Ascending aorta (tissue), 2 donors: ENCODE results near the gene GPR39. TPM values are rescaled to one million over a fixed set of nuclear protein-coding genes. Genes with fewer than 3 reads are reported as not detected.

Experiments used
- DNase-seq, 2 donors: peaks; one replicate each; pipeline ENCODE4 v3.0.0-alpha.2; 2019; ENCODE audit warnings: low spot score in 2 of 2
- H3K27ac ChIP-seq, 2 donors: fragments of 200-600 bp; sonication (generic); one replicate each; pipeline ENCODE4 v1.5.1; 2016 to 2017; ENCODE audit warnings: mild to moderate bottlenecking in 1 of 2
- H3K27me3 ChIP-seq: fragments of 200-600 bp; sonication (generic); one replicate; pipeline ENCODE4 v1.5.1; 2017
- H3K36me3 ChIP-seq, 2 donors: fragments of 200-600 bp; sonication (generic); one replicate each; pipeline ENCODE4 v1.5.1; 2016
- H3K4me1 ChIP-seq, 2 donors: fragments of 200-600 bp; sonication (generic); one replicate each; pipeline ENCODE4 v1.5.1; 2016 to 2017; ENCODE audit warnings: mild to moderate bottlenecking in 1 of 2
- H3K4me3 ChIP-seq, 2 donors: fragments of 200-600 bp; sonication (generic); one replicate each; pipeline ENCODE4 v1.5.1; 2016 to 2017; ENCODE audit warnings: mild to moderate bottlenecking in 1 of 2
- H3K9me3 ChIP-seq, 2 donors: fragments of 200-600 bp; sonication (generic); one replicate each; pipeline ENCODE4 v1.5.1; 2016
- intact Hi-C: fragments of 100-400 bp; cut with DNase I; formaldehyde crosslinking; loops from one replicate; pipeline ENCODE4 v1.15.1; 2023
- total RNA-seq: library from RNA; depleted of rRNA; stranded (reverse); fragments of >200 nt; gene quantifications from one replicate; pipeline ENCODE4 v1.1.0, GENCODE V29; 2016
- TF ChIP-seq, protein P1 (sequence below), 3 experiments: fragments of 200-600 bp in 2 of 3; fragments of 450-650 bp in 1 of 3; sonication (generic) in 2 of 3; IDR thresholded peaks; one replicate each; pipeline ENCODE4 v1.5.1; 2016 to 2019; ENCODE audit warnings: antibody characterized with exemption in 3 of 3, mild to moderate bottlenecking in 1 of 3, moderate library complexity in 1 of 3

The GPR39 gene
- total RNA-seq, 1 donor from 2014 or later: 0.64 TPM

GRCh38 chr2:132611719-132612118 is 195.1 kb downstream of the GPR39 start:
- no peak for DNase-seq
- H3K4me3 ChIP-seq: no peak overlapping the region
- TF ChIP-seq, protein P1, sequence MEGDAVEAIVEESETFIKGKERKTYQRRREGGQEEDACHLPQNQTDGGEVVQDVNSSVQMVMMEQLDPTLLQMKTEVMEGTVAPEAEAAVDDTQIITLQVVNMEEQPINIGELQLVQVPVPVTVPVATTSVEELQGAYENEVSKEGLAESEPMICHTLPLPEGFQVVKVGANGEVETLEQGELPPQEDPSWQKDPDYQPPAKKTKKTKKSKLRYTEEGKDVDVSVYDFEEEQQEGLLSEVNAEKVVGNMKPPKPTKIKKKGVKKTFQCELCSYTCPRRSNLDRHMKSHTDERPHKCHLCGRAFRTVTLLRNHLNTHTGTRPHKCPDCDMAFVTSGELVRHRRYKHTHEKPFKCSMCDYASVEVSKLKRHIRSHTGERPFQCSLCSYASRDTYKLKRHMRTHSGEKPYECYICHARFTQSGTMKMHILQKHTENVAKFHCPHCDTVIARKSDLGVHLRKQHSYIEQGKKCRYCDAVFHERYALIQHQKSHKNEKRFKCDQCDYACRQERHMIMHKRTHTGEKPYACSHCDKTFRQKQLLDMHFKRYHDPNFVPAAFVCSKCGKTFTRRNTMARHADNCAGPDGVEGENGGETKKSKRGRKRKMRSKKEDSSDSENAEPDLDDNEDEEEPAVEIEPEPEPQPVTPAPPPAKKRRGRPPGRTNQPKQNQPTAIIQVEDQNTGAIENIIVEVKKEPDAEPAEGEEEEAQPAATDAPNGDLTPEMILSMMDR (IDR thresholded peaks at IDR 0.05): no peak
- H3K9me3 ChIP-seq: no peaks in the 10 kb centered on the region
- H3K4me1 ChIP-seq: no peaks in the 10 kb centered on the region
- no peaks in the 10 kb centered on the region for H3K36me3 ChIP-seq
- intact Hi-C loops: no loop called here
- no peaks in the 10 kb centered on the region for H3K27me3 ChIP-seq
- no peak overlapping the region for H3K27ac ChIP-seq

- intact Hi-C loops: no loop called here
- H3K4me1 ChIP-seq: no peaks in the 10 kb centered on the region
- TF ChIP-seq, protein P1 (IDR thresholded peaks at IDR 0.05): no peak
- no peaks in the 10 kb centered on the region for H3K9me3 ChIP-seq
- H3K4me3 ChIP-seq: no peak overlapping the region
- H3K27me3 ChIP-seq: no peaks in the 10 kb centered on the region
- H3K36me3 ChIP-seq: no peaks in the 10 kb centered on the region
- H3K27ac ChIP-seq: no peak overlapping the region
- DNase-seq: no peak
These were observed 198.9 kb downstream of the GPR39 start for GRCh38 chr2:132615329-132616085.

DNA sequence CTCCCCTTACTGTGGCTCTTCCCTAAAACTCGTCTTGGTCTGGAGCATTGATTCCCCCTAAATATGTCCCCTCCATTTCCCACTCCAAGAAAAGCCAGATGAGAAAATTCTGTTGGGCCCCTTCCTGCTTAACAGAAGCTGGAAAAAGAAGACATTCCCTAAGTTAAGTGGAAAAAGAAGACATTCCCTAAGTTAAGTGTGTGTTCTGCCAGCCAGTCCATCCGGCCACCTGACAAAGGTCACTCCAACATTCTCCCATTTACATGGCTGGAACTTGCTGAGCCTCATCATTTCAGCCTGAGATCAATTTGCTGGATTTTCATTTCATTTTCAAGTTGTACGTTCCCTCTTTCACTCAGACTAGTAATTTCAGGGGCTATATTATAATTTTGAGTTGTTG is 201.4 kb downstream of the GPR39 start:
- no peak for DNase-seq
- Histone ChIP-seq H3K27ac (no peak overlapping the region), H3K27me3 (no peaks in the 10 kb centered on the region), H3K36me3 (no peaks in the 10 kb centered on the region), H3K4me3 (no peak overlapping the region), H3K4me1 (no peaks in the 10 kb centered on the region), H3K9me3 (no peaks in the 10 kb centered on the region)
- TF ChIP-seq, protein P1 (IDR thresholded peaks at IDR 0.05): no peak
- intact Hi-C loops: no loop called here

DNA sequence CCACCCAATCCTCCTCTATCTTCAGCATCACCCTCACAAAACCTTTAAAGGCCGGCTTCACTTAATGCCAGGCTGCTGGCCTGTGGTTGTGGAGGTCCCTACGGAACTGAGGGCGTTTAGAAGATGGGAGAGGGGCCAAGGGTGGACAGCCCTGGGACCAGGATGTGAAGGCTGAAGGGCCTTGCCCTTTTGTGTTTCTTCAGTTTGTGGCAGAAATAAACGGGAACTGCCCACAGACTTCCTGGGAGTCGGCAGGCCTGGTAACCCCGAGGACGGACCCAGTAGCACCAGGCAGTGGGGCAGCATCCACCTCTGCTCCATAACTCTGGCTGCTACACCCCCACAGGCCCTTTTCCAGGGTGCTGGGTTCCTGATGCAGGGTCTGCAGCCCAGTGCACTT is 202.1 kb downstream of the GPR39 start:
- Histone ChIP-seq H3K27me3 (no peaks in the 10 kb centered on the region), H3K9me3 (no peaks in the 10 kb centered on the region), H3K4me1 (no peaks in the 10 kb centered on the region), H3K27ac (no peak overlapping the region), H3K4me3 (no peak overlapping the region), H3K36me3 (no peaks in the 10 kb centered on the region)
- TF ChIP-seq, protein P1 (IDR thresholded peaks at IDR 0.05): no peak
- DNase-seq: no peak
- intact Hi-C loops: no loop called here

DNA sequence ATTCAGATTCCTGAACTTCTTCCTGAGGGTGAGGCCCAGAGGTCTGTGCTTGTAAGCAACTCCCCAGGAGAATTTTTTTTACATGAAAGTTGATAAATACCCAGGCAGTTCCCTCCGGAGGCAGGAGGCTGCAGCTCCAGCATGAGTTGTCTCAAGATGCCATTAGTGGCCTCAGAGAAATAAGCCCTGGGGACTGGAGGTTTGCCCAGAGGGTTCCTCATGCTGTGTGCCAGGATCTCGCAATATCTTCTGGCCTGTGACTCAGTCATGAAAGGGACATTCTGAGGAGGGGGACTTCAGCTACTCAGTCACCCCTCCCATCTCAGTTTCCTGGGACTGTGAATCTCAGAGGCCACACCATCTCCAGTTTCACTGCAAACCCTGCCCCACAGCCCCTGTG is 203.5 kb downstream of the GPR39 start:
- no peaks in the 10 kb centered on the region for H3K4me1 ChIP-seq
- intact Hi-C loops: no loop called here
- H3K27ac ChIP-seq: no peak overlapping the region
- H3K4me3 ChIP-seq: no peak overlapping the region
- H3K36me3 ChIP-seq: no peaks in the 10 kb centered on the region
- no peaks in the 10 kb centered on the region for H3K27me3 ChIP-seq
- TF ChIP-seq, protein P1 (IDR thresholded peaks at IDR 0.05): no peak
- H3K9me3 ChIP-seq: no peaks in the 10 kb centered on the region
- DNase-seq: no peak
